Osteoblast (primary cell): ENCODE measurements around the gene HIGD1C. TPM values are rescaled to one million over a fixed set of nuclear protein-coding genes. Genes with fewer than 3 reads are reported as not detected.

Experiments used
- DNase-seq: peaks from one replicate; pipeline ENCODE4 v3.0.0; 2011; ENCODE audit warnings: low spot score, mixed read lengths; ENCODE audit not compliant: insufficient read length; ENCODE audit errors: missing footprints
- H2AFZ ChIP-seq: 2 replicates; pipeline ENCODE4 v1.6.0; 2011; ENCODE audit warnings: mild to moderate bottlenecking, low read length
- H3K27ac ChIP-seq: 2 replicates; pipeline ENCODE4 v1.5.1; 2011; ENCODE audit warnings: mild to moderate bottlenecking, low read depth, low read length, moderate library complexity
- H3K27me3 ChIP-seq: 2 replicates; pipeline ENCODE4 v1.6.0; 2012; ENCODE audit warnings: mild to moderate bottlenecking, control low read depth, inconsistent platforms, low read length, moderate library complexity; ENCODE audit not compliant: insufficient read depth
- H3K36me3 ChIP-seq: 2 replicates; pipeline ENCODE4 v1.5.1; 2011; ENCODE audit warnings: mild to moderate bottlenecking, low read length, control low read depth, moderate library complexity; ENCODE audit not compliant: insufficient read depth
- H3K4me1 ChIP-seq: 2 replicates; pipeline ENCODE4 v1.5.1; 2011; ENCODE audit warnings: mild to moderate bottlenecking, low read length, control low read depth, moderate library complexity; ENCODE audit not compliant: insufficient read depth
- H3K4me2 ChIP-seq: 2 replicates; pipeline ENCODE4 v1.6.0; 2011; ENCODE audit warnings: mild to moderate bottlenecking, low read length; ENCODE audit not compliant: insufficient read depth
- H3K4me3 ChIP-seq: fragments of 200-600 bp; sonication (generic); 3 replicates; pipeline ENCODE4 v1.5.1; 2012; ENCODE audit warnings: mild to moderate bottlenecking, low read length, inconsistent platforms; ENCODE audit not compliant: insufficient read depth
- H3K79me2 ChIP-seq: 2 replicates; pipeline ENCODE4 v1.6.0; 2012; ENCODE audit warnings: mild to moderate bottlenecking, low read length, control low read depth, inconsistent platforms; ENCODE audit not compliant: insufficient read depth
- H3K9me3 ChIP-seq: 2 replicates; pipeline ENCODE4 v1.5.1; 2011; ENCODE audit warnings: low read depth, low read length, control low read depth
- H4K20me1 ChIP-seq: 2 replicates; pipeline ENCODE4 v1.6.0; 2012; ENCODE audit warnings: mild to moderate bottlenecking, low read length, control low read depth; ENCODE audit not compliant: insufficient read depth
- CTCF ChIP-seq: IDR thresholded peaks from 2 replicates; pipeline ENCODE4 v1.5.1; 2011; ENCODE audit warnings: mild to moderate bottlenecking, low read depth, low read length, moderate library complexity; ENCODE audit errors: extremely low read depth
- total RNA-seq: library from RNA; depleted of rRNA; stranded (reverse); fragments of >200 nt; gene quantifications from 2 replicates; pipeline ENCODE4 v1.2.3, GENCODE V29; 2012

Gene HIGD1C
- total RNA-seq, 1 donor = not detected

GRCh38 chr12:50984586-50985298 is 32.4 kb downstream of the HIGD1C start:
- TF ChIP-seq CTCF = no peak
- Histone ChIP-seq H3K27ac (peak overlapping the region; percentile 85), H2AFZ (peak overlapping the region; percentile 38), H3K36me3 (peaks cover 4% of the 10 kb centered on the region), H3K4me3 (no peak overlapping the region), H3K9me3 (no peaks in the 10 kb centered on the region), H3K4me1 (peaks cover 31% of the 10 kb centered on the region), H3K27me3 (no peaks in the 10 kb centered on the region), H3K79me2 (no peaks in the 10 kb centered on the region), H3K4me2 (peak overlapping the region; percentile 25), H4K20me1 (no peaks in the 10 kb centered on the region)
- peak; percentile 81 for DNase-seq

GRCh38 chr12:50985322-50985721 is 33.0 kb downstream of the HIGD1C start:
- H3K9me3 ChIP-seq = no peaks in the 10 kb centered on the region
- H3K4me2 ChIP-seq = peak overlapping the region; percentile 25
- no peaks in the 10 kb centered on the region for H3K79me2 ChIP-seq
- DNase-seq = peak; percentile 66
- no peak overlapping the region for H3K4me3 ChIP-seq
- H3K27me3 ChIP-seq = no peaks in the 10 kb centered on the region
- no peak for TF ChIP-seq CTCF
- H3K4me1 ChIP-seq = peaks cover 31% of the 10 kb centered on the region
- H4K20me1 ChIP-seq = no peaks in the 10 kb centered on the region
- H3K36me3 ChIP-seq = peaks cover 4% of the 10 kb centered on the region
- peak overlapping the region; percentile 85 for H3K27ac ChIP-seq
- H2AFZ ChIP-seq = peak overlapping the region; percentile 38

DNA sequence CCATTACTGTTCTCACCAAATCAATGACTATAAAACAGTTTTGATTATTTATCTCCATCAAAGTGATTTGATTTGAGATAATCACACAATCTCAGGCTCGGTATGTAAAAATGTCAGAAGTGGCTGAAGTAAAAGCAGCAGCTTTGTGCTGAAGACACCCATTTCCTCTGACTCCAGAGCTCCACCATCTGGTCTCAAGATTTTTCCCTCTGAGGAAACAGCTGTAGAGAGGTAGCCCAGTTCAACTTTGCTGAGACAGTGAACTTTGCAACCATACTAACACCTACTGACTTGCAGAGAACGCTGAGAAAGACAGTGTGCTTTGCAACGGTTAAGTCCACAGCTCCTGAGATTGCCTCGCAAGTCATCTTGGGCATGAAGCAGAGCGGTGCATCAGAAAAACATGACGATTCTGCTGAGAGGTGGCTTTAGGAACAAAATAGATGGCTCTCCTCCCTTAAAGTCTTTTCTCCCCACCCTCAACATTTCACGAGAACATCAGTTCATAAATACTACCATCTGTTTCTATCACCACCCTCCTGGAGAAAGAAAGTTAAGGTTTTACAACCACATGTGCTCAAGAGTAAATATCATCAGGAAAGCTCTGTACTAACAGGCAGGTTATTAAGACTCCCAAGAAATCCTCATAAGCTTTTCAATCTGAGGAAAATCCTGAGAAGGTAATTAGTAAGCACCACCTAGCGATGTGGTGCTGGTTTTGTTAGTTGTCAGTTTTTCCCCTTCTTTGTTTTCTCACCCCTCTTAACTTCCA is 34.8 kb downstream of the HIGD1C start:
- no peak overlapping the region for H3K4me2 ChIP-seq
- no peaks in the 10 kb centered on the region for H3K27me3 ChIP-seq
- no peak overlapping the region for H2AFZ ChIP-seq
- peaks cover 21% of the 10 kb centered on the region for H3K36me3 ChIP-seq
- TF ChIP-seq CTCF = peak; percentile 64
- H3K4me1 ChIP-seq = peaks cover 31% of the 10 kb centered on the region
- peak; percentile 69 for DNase-seq
- no peak overlapping the region for H3K4me3 ChIP-seq
- no peaks in the 10 kb centered on the region for H4K20me1 ChIP-seq
- no peaks in the 10 kb centered on the region for H3K79me2 ChIP-seq
- H3K27ac ChIP-seq = peak overlapping the region; percentile 85
- H3K9me3 ChIP-seq = no peaks in the 10 kb centered on the region

DNA sequence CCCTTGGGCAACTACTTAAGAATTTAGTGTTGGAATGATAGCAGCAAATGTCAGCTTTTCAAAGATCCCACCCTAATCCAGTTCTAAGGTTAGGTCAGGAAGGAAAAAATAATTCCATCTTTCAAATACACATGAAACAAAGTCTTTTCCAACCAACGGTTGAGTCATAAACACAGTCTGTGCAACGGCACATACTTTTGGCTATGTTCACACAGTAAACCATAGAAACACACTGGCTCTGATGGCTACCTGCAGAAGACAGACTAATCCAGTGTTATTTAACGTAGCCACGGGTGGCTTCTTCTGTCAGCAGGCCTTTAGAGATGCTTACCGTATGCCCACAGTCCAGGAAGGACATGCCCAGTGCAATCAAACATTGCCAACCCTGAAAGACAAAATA is 35.7 kb downstream of the HIGD1C start:
- no peak for TF ChIP-seq CTCF
- no peak for DNase-seq

More for the DNA sequence above, 35.7 kb downstream of the HIGD1C start:
- no peaks in the 10 kb centered on the region for H3K27me3 ChIP-seq
- H3K27ac ChIP-seq = peak overlapping the region; percentile 27
- no peak overlapping the region for H3K4me3 ChIP-seq
- H3K79me2 ChIP-seq = no peaks in the 10 kb centered on the region
- H3K4me2 ChIP-seq = no peak overlapping the region
- H3K4me1 ChIP-seq = peaks cover 31% of the 10 kb centered on the region
- H3K36me3 ChIP-seq = peaks cover 24% of the 10 kb centered on the region
- no peaks in the 10 kb centered on the region for H4K20me1 ChIP-seq
- no peaks in the 10 kb centered on the region for H3K9me3 ChIP-seq
- H2AFZ ChIP-seq = no peak overlapping the region
